Natural killer cell (primary cell): ENCODE results near the gene KIF5C. TPM values are rescaled to one million over a fixed set of nuclear protein-coding genes. Genes with fewer than 3 reads are reported as not detected.

Source experiments
- ATAC-seq, 3 donors: fragments of 150-1000 bp in 2 of 3; fragments of 200-7000 bp in 1 of 3; cut with Tn5 transposase; 1 replicate in 1 of 3; 2 replicates in 2 of 3; pipeline ENCODE4 v1.10.0; 2021; ENCODE audit warnings: mild to moderate bottlenecking in 2 of 3, moderate library complexity in 2 of 3
- DNase-seq, 2 donors: peaks; one replicate each; pipeline versions ENCODE4 v3.0.0 to v3.0.0-alpha.2; 2013 to 2021; ENCODE audit warnings: mixed read lengths in 1 of 2
- H3K27ac ChIP-seq: one replicate; pipeline ENCODE4 v1.5.1; 2013; ENCODE audit warnings: mild to moderate bottlenecking, low read length
- H3K27me3 ChIP-seq: one replicate; pipeline ENCODE4 v1.6.1; 2013; ENCODE audit warnings: low read length; ENCODE audit not compliant: control insufficient read depth, insufficient read depth
- H3K36me3 ChIP-seq: one replicate; pipeline ENCODE4 v1.6.1; 2013; ENCODE audit warnings: low read length; ENCODE audit not compliant: control insufficient read depth, insufficient read depth
- H3K4me1 ChIP-seq: one replicate; pipeline ENCODE4 v1.6.1; 2013; ENCODE audit warnings: low read length; ENCODE audit not compliant: control insufficient read depth, insufficient read depth
- H3K4me3 ChIP-seq: one replicate; pipeline ENCODE4 v1.5.1; 2013; ENCODE audit warnings: low read length
- H3K9me3 ChIP-seq: one replicate; pipeline ENCODE4 v1.6.1; 2013; ENCODE audit warnings: low read length; ENCODE audit not compliant: control insufficient read depth, insufficient read depth
- H3K27ac Mint-ChIP-seq, 2 donors: one replicate each; pipeline ENCODE4 v1.8.0; 2022; ENCODE audit warnings: mild to moderate bottlenecking in 2 of 2, mixed read lengths in 2 of 2, moderate library complexity in 1 of 2
- H3K27me3 Mint-ChIP-seq, 2 donors: one replicate each; pipeline ENCODE4 v1.8.0; 2022; ENCODE audit warnings: low read depth in 2 of 2, mixed read lengths in 2 of 2
- H3K36me3 Mint-ChIP-seq: one replicate; pipeline ENCODE4 v1.8.0; 2022; ENCODE audit warnings: mixed read lengths
- H3K4me1 Mint-ChIP-seq, 2 donors: one replicate each; pipeline ENCODE4 v1.8.0; 2022; ENCODE audit warnings: mixed read lengths in 2 of 2
- H3K4me3 Mint-ChIP-seq: one replicate; pipeline ENCODE4 v1.8.0; 2022; ENCODE audit warnings: mild to moderate bottlenecking, moderate library complexity, mixed read lengths
- H3K9me3 Mint-ChIP-seq, 2 donors: one replicate each; pipeline ENCODE4 v1.8.0; 2022; ENCODE audit warnings: mixed read lengths in 2 of 2
- CTCF ChIP-seq: fragments of 200-600 bp; IDR thresholded peaks from one replicate; pipeline ENCODE4 v1.8.0; 2022; ENCODE audit warnings: antibody characterized with exemption
- WGBS: methylation state at CpG from one replicate; pipeline ENCODE4 v1.1.7; 2013; ENCODE audit warnings: missing lambda C conversion rate; ENCODE audit not compliant: insufficient coverage; 5-methylcytosine and 5-hydroxymethylcytosine counted together
- intact Hi-C: fragments of 100-400 bp; cut with micrococcal nuclease; formaldehyde crosslinking; loops from one replicate; pipeline ENCODE4 v1.14.2; 2022
- total RNA-seq, 4 donors: library from RNA; stranded (reverse); fragments of 120-200 nt in 1 of 4; gene quantifications; one replicate each; pipeline versions ENCODE4 v1.2.3 to v1.2.4, GENCODE V29; 2013 to 2022

KIF5C gene
- total RNA-seq, 3 donors from 2014 or later (not counting 1 experiment from before 2014, with no cell fraction given), result 0.42 to 2.7 (median 1.8) TPM

DNA sequence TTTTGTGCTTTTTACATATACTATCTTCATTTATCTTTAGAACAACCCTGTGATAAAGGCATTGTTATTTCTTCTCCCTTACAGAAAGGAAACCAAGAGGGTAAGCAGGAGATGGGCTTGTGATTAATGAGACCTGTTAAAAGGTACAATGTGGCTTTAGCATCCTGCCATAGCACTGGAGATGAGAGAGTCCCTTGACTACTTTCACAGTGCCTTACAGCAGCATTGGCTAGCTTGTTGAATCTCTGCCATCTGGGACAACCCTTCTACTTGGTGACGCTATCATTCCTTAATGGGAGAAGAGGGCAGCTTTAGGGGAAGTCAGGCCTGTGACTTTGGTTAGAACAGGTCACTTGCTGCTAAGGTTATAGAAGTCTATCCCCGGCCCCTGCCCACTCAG is 95.4 kb downstream of the KIF5C start:
- no peaks in the 10 kb centered on the region for H3K27me3 ChIP-seq
- H3K27me3 Mint-ChIP-seq, result no peaks in the 10 kb centered on the region
- H3K4me1 ChIP-seq, result peaks cover 11% of the 10 kb centered on the region
- no peak overlapping the region for H3K4me3 ChIP-seq
- H3K27ac ChIP-seq, result no peak overlapping the region
- no peak for DNase-seq
- TF ChIP-seq CTCF, result no peak
- peak in 2 of 3 donors; percentile 48 to 50 for ATAC-seq
- peaks cover 31% of the 10 kb centered on the region in 2 donors for H3K4me1 Mint-ChIP-seq
- H3K36me3 Mint-ChIP-seq, result no peaks in the 10 kb centered on the region
- peak overlapping the region in 1 of 2 donors; percentile 19 for H3K27ac Mint-ChIP-seq
- no peaks in the 10 kb centered on the region for H3K9me3 ChIP-seq
- intact Hi-C loops, result no loop called here
- WGBS, result 91% methylated on average over 2 of the region's 2 CpGs
- H3K4me3 Mint-ChIP-seq, result no peak overlapping the region
- H3K9me3 Mint-ChIP-seq, result no peaks in the 10 kb centered on the region
- H3K36me3 ChIP-seq, result no peaks in the 10 kb centered on the region

- Mint-ChIP-seq H3K9me3 (no peaks in the 10 kb centered on the region), H3K36me3 (no peaks in the 10 kb centered on the region), H3K4me1 (peaks cover 37 to 38% of the 10 kb centered on the region in 2 donors), H3K4me3 (peak overlapping the region; percentile 68), H3K27me3 (no peaks in the 10 kb centered on the region), H3K27ac (peak overlapping the region; percentile 19 to 66)
- WGBS, result 19% methylated on average over 3 of the region's 3 CpGs
- H3K4me1 ChIP-seq, result peaks cover 17% of the 10 kb centered on the region
- no peaks in the 10 kb centered on the region for H3K9me3 ChIP-seq
- no peak for TF ChIP-seq CTCF
- intact Hi-C loops, result no loop called here
- DNase-seq, result peak in 1 of 2 donors; percentile 11
- no peaks in the 10 kb centered on the region for H3K27me3 ChIP-seq
- peak; percentile 78 to 92 (median 80) for ATAC-seq
- H3K36me3 ChIP-seq, result no peaks in the 10 kb centered on the region
- H3K4me3 ChIP-seq, result no peak overlapping the region
- H3K27ac ChIP-seq, result no peak overlapping the region
Observed at GRCh38 chr2:148971547-148971946, 96.5 kb downstream of the KIF5C start.

DNA sequence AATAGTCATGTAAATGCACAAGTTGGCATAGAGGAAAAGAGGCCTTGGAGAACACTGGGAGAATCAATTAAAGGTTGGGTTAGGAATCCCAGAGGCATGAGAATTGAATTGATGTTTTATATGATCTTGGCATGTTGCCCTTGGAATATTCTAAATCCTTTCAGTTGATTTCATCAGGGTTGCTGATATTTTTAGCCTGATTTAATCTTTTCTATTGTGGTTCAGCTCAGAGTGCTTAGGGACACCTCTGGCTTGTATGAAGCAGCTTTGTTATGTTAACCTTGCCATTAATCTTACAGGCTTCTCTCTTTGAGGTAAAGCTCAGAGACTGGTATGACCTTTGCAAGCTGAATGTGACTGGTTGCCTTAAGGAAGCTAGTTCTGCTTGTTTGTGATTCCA is 99.1 kb downstream of the KIF5C start:
- TF ChIP-seq CTCF, result no peak
- ATAC-seq (no peak), DNase-seq (no peak)
- Histone ChIP-seq H3K9me3 (no peaks in the 10 kb centered on the region), H3K4me3 (no peak overlapping the region), H3K4me1 (peaks cover 17% of the 10 kb centered on the region), H3K27me3 (no peaks in the 10 kb centered on the region), H3K27ac (no peak overlapping the region), H3K36me3 (no peaks in the 10 kb centered on the region)
- Mint-ChIP-seq H3K4me1 (peaks cover 30 to 31% of the 10 kb centered on the region in 2 donors), H3K4me3 (no peak overlapping the region), H3K9me3 (no peaks in the 10 kb centered on the region), H3K36me3 (no peaks in the 10 kb centered on the region), H3K27ac (no peak overlapping the region), H3K27me3 (no peaks in the 10 kb centered on the region)
- intact Hi-C loops, result no loop called here

DNA sequence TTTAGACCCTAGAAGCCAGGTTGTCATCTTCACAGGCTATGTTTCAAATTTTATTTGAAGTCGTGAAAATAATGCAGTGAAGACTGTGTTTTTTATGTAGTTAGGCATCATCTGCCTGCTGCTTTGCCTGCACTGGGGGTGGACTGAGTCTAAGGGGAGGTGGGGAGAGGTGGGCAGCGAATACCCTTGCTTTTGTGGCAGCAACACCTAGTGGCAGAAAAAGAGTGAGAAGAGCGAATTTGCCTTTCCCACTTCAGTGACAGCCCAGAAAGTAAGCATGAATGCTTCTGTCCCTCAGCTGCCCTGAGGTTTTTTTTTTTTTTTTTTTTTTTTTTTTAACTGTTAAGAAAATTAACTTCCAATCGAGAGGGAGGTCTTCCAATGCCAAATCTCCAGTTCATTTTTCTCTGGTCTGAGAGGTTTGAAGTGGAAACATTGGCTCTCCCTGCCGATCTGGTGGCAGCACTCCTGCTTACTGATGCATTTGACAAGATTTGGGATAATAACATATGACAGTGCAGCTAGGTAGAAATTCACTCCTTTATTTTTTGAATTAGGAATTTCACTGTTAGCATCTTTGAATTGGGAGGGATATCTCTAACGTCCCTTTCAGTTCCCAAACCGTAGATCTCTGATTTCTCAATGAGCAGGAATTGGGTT is 103.1 kb downstream of the KIF5C start:
- no peaks in the 10 kb centered on the region for H3K36me3 Mint-ChIP-seq
- H3K27ac Mint-ChIP-seq, result no peak overlapping the region
- WGBS, result 82% methylated on average over 7 of the region's 7 CpGs
- ATAC-seq, result no peak
- TF ChIP-seq CTCF, result no peak
- H3K4me3 ChIP-seq, result no peak overlapping the region
- intact Hi-C loops, result no loop called here
- H3K4me1 ChIP-seq, result peaks cover 7% of the 10 kb centered on the region
- no peak overlapping the region for H3K27ac ChIP-seq
- no peaks in the 10 kb centered on the region for H3K27me3 ChIP-seq
- no peaks in the 10 kb centered on the region for H3K27me3 Mint-ChIP-seq
- DNase-seq, result no peak
- H3K9me3 ChIP-seq, result no peaks in the 10 kb centered on the region
- no peak overlapping the region for H3K4me3 Mint-ChIP-seq
- H3K9me3 Mint-ChIP-seq, result no peaks in the 10 kb centered on the region
- H3K36me3 ChIP-seq, result no peaks in the 10 kb centered on the region
- peaks cover 6 to 7% of the 10 kb centered on the region in 2 donors for H3K4me1 Mint-ChIP-seq
